IPS DF 4.7 (cell line): ENCODE data around the gene ILF2.
"Not testable (repeated sequence)": the region's sequence is repeated elsewhere in the genome, so short reads cannot be mapped to it uniquely, and the experiment has no call there.

Source experiments
- DNase-seq: peaks from one replicate; pipeline ENCODE4 v3.0.0-alpha.2; 2013; ENCODE audit warnings: low spot score; ENCODE audit errors: extremely low read depth

Gene ILF2

DNA sequence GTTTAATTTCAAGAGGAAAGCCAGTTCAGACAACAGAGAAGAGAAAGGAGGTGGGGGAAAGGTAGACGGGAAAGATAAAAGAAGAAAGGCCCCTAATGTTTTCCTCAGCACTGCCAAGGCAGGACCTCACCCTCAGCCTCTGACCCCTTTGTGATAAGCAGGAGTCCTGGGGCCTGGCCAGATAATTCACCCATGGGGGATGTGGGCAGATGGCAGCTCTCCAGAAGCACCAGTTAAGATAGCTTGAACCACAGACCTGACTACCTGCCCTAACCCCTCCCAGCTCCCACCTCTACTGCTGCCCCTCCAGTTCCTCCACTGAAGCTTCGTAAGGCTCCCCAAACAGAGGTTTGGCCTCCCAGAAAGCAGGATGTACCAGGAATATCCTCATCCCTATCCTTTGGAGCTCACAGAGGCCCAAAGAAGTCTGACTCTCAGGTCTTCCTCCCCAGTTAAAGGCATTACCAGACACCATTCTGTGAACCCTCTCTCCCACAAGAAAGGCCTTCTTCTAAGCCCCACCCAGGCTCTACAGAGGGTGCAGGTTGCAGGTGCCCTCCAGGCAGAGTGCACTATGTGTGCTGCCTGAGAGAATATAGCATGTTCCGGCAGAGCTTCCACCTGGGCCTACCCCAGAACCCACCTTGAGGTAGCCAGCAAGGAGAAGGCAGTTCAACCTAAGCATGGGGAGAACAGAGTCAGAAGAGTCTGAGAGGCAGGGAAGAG lies 21.5 kb downstream of the ILF2 start:
- no peak for DNase-seq

DNA sequence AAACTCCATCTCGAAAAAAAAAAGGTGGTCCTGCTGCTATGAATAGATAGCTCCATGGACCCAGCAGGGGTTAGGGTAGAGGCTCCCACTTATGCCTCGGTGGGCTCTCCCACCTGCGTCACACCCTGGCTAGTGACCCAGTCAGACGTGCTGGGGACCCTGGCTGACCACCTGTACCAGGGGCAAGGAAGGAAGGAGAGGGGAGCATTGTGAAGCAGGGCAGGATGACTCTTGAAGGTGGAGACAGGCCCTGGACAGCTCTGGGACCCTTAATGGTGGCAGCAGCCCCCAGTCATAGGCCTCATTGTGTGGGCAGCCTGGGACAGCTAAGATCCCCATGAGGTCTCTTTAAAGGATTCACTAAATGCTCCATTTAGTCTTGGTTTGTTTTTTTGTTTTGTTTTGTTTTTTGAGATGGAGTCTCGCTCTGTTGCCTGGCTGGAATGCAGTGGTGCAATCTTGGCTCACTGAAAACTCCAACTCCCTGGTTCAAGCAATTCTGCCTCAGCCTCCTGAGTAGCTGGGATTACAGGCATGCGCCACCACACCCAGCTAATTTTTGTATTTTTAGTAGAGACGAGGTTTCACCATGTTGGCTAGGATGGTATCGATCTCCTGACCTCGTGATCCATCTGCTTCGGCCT lies 22.7 kb downstream of the ILF2 start:
- DNase-seq, result no peak

DNA sequence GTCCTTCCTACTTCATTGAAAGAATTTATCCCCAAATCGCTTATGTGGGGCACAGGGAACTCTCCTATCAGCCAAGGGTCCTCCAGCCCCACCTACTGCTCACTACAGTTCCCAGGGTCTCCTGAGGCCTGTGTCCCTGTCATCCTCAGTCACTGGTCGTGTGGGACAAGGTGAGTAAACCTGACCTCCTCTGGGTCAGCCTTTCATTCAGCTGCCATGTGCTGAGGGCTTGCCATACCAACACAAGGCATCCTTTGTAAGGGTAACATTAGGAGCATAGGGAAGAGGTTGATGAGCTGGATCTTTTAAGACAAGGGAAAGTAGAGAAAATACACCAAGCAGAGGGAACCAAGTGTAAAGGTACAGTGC lies 23.5 kb downstream of the ILF2 start:
- DNase-seq, result no peak

DNA sequence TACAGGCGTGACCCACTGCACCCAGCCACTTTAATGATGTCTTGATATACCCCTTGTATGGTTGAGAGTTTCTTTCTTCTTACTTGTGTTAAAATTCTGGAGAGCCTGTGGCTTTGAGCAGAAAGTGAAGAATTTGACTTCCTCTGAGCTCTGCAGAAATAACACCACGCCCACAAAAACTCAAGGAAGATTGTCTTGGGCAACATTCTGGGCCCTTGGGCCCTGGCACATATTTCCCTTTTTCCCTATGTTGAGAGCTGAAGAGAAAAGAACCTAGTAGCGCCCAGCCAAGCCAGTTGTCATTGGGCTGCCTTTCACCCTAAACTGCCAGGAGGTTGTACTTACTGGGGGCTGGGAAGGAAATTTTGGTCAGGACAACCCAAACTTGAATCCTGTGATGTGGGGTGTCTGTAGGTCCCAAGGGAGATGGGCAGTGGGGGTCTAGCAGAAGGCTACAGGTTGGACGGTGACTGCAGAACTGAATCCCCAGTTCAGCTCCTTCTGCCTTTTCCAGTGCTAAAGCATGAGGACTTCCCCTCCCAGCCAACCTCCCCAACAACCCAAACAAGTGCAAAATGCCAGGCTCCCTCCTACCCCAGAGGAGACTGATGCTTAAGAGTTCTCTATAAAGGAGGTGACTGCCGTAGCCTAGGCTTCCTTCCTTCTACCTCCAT lies 24.0 kb downstream of the ILF2 start:
- DNase-seq, result no peak

DNA sequence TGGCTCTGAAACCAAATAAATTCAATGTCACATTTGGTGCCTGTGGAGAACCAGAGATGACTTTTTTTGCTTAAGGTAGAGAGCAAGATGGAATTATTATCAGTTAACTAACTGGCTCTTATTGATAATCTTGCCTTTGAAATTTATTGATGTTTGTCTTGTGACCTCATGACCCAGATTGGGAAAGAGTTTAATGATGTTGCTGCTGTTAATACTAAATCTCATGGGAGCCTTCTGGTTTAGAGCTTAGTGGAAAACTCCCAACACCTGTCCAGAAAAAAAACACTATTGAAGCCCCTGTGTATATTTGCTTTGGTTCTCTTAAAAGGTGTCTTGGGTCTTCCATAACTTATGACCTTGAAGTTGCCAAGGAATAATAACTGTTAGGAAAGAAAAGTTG lies 27.0 kb downstream of the ILF2 start:
- no peak for DNase-seq

DNA sequence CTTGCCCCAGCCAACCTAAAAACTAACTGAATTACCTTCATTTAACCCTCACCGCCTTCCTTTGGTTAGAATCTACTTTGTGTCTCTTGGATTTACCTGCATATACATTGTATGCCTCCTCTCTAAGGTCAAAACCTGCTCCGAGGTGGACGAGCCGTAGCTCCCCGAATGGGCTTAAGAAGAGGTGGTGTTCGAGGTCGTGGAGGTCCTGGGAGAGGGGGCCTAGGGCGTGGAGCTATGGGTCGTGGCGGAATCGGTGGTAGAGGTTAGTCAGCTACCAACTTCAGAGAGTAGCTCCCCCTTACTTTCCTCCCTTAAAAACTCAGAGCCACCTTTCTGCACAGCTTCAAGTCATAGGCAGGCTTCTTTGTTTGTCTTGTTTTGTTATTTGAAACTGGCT lies 27.7 kb downstream of the ILF2 start:
- DNase-seq, result no peak

DNA sequence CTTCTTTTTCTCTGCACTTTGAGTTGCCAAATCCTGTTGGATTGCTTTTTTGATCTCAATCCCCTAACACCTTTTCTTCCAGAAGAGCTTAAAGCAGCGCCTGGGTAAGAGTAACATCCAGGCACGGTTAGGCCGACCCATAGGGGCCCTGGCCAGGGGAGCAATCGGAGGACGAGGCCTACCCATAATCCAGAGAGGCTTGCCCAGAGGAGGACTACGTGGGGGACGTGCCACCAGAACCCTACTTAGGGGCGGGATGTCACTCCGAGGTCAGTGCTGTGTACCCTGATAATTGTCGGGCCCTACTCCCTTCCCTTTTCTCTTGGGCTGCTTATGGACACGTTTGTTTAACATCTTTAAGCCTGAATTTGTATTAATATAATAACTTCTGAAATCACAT lies 28.6 kb downstream of the ILF2 start:
- DNase-seq, result no peak

DNA sequence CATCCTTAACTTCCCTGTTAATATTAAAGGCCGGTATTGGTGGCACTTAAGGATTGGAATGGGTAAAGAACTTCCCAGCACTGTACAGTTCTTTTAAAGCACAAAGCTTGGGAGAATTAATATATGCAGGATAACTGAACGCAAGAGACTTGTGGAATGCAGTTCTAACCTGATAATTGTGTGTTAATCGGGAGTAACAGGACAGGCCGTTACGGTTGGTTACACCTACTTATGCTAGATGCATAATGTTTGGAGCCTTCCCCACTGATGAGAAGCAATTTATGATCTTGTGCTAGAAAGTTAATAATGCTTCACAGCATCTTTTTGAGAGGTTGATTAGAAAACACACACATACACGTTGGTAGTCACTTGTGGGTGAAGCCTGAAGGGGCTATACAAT lies 29.9 kb downstream of the ILF2 start:
- no peak for DNase-seq

DNA sequence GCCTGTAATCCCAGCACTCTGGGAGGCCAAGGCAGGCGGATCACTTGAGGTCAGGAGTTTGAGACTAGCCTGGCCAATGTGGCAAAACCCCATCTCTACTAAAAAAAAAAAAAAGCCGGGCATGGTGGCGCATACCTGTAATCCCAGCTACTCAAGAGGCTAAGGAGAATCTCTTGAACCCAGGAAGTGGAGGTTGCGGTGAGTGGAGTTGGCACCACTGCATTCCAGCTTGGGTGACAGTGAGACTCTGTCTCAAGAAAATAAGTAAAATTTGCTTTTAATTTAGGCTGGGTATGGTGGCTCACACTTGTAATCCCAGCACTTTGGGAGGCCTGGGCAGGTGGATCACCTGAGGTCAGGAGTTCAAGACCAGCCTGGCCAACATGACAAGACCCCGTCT lies 30.6 kb downstream of the ILF2 start:
- not testable (repeated sequence) for DNase-seq

DNA sequence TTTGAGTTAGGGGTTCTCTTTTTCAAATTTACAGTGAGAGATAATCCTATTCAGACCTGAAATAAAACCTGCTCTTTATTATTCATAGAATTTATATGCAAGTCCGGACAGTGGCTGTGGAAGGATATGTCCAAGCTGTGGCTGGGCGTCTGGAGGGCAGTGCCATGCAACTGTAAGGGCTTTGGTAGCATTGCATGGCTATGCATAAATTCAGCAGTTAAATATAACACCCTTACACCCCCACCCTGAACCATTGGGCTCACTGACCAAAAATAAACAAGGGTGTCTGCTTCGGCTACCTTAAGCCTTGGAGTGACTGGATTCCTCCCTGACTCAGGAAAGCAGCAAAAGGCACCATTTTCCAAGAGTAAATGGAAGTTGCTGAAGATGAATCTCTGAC lies 31.5 kb downstream of the ILF2 start:
- DNase-seq, result no peak

DNA sequence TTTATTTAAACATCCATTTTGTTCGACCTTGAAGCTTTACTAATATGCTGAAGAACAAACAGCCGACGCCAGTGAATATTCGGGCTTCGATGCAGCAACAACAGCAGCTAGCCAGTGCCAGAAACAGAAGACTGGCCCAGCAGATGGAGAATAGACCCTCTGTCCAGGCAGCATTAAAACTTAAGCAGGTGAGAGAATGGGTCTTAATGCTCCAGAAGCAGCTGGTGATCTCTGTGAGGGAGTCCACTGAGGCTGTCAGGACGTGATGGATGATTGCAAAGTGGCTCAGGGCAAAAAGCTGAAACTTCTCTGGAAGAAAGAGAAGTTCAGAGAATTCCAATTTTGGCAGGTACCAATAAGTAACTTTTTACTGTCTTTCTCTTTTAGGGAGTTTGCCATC lies 32.5 kb downstream of the ILF2 start:
- no peak for DNase-seq

DNA sequence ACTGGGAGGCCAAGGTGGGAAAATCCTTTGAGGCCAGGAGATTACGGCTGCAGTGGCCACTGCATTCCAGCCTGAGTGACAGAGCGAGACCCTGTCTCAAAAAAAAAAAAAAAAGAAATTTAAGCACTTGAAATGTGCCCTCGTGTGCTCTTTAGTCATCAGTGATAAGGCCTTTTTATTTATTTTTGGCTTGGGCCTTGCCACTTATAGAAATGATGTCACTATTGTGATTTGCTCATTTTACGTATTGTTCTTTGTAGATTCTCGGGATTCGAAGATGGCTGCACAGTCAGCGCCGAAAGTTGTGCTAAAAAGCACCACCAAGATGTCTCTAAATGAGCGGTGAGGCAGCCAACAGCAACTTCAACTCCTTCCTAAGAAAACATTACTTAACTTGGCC lies 34.5 kb downstream of the ILF2 start:
- DNase-seq, result no peak

DNA sequence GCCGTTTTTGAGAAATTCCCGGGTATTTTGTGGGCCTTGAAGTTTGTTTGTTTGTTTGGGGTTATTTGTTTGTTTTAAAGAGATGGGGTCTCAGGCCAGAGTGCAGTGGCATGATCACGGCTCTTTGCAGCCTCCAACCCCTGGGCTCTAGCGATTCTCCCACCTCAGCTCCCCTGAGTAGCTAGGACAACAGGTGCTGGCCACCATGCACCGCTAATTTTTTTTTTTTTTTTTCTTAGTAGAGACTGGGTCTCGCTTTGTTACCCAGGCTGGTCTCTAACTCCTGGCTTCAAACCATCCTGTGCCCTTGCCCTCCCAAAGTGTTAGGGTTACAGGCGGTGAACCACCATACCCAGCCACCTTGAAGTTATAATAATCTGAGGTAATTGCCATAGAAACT lies 34.9 kb downstream of the ILF2 start:
- no peak for DNase-seq

DNA sequence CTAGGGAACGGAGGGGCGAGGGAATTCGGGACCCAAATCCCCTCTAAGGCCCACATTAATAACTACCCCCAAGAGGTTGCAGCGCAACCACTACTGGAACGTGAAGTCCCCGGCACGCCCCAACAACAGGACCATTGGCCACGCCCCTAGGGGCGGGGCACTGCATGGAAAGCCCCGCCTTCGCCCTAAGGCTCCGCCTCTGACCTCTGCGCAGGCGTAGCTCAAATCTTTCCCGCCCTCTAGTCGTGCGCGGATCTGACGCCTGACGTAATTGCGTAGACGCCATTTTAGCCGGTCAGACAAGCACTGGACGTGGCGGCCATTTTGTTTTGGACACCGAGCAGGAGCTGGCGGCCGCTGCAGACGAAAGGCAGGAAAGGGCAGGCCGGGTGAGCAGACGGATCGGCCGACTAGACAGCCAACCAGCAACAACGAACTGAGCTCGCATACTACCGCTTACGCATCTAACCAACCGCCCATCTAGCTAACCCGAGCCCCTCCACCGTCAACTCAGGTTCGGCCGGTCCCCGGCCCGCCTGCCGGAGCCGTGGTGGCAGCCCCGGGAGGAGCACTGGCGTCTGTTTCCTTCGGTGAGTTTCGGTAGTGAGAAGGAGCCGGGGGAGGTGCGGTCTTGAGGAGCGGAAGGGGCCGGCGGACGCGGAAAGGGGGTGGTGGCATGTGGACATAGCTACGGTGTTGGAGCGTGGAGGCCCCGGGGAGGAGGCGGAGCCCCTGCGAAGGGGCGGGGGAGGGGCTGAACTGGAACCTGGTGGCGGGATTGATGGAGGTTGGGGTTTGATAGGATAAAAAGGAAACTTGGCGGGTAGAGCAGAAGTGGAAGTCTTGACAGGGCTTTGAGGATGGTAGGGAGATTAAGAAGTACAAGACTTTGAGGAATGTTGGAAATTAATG lies 36.8 kb downstream of the ILF2 start, which contains the start of gene CHTOP:
CHTOP (plus strand) TSS at position 313 of the 912 bp plus-strand sequence. CDS start 2,523 bp downstream, outside the sequence.
- peak; percentile 96 for DNase-seq

DNA sequence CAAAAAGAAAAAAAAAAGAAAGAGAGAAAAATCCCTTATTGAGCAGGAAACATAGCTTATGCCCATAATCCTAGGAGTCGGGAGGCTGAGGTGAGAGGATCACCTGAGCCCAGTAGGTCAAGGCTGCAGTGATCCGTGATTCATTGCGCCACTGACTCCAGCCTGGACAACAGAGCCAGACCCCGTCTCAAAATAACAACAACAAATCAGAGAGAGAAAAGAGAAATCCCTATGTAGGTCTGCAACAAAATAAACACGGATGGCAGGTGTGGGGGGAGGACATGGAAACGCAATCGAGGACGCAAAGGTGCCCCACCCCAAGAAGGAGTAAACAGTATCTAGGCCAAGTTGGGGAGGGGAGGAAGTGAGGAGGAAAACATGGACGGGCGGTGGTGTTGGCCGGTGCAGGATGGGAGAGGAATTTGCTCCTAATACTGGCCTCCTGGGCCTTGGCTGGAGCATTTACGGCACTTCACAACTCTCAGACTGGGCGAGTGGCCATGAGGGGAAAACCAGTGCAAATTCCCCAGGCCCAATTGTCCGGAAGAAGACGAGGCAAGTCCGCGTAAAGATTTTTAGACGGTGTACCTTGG lies 37.5 kb downstream of the ILF2 start:
- DNase-seq, result no peak

DNA sequence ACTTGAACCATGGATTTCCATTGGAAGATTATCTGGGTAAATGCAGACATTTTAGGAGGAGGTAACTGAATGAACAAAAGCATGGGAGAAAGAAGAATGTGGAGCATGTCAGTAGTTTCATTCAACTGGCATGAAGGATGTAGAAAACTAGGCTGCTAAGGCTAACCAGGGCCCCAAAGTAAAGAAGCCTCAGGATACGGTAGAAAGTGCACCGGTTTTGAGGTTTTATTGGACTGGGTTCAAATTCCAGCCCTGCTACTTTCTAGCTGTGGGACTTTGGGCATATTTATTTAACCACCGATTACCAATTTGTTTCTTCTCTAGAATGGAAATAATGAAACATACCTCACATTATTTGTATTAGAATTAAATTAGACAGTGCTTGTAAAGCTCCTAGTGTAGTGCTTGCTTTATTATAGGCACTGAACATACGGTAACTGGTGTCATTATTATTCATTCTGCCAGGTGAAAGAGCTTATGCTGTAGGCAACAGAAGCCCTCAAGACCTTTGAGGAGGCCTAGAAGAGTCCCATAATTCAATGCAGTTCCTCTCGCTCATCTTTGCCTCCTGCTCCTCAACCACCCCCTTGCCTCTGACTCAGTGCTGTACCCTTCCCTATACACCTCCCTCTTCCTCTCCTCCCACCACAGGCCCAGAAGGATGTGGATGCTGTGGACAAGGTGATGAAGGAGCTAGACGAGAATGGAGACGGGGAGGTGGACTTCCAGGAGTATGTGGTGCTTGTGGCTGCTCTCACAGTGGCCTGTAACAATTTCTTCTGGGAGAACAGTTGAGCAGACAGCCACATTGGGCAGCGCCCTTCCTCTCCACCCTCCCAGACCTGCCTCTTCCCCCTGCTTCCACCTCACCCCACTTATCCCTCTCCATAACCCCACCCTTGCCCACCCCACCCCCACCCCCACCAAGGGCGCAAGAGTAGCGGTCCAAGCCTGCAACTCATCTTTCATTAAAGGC lies 39.5 kb downstream of the ILF2 start:
- no peak for DNase-seq

DNA sequence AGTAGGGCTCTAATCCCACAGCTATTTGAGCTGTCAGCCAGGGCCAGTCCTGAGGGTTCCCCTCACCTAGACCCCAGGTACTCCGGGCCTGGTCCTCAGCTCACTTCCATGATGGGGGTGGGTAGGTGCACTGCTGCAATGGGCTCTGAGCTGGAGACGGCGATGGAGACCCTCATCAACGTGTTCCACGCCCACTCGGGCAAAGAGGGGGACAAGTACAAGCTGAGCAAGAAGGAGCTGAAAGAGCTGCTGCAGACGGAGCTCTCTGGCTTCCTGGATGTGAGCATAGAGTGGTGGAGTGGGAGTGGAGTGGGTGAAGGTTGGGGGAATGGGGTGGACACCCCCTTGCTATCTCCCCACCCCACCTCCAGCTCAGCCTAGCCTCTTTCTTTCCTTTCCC lies 40.4 kb downstream of the ILF2 start:
- DNase-seq, result no peak

DNA sequence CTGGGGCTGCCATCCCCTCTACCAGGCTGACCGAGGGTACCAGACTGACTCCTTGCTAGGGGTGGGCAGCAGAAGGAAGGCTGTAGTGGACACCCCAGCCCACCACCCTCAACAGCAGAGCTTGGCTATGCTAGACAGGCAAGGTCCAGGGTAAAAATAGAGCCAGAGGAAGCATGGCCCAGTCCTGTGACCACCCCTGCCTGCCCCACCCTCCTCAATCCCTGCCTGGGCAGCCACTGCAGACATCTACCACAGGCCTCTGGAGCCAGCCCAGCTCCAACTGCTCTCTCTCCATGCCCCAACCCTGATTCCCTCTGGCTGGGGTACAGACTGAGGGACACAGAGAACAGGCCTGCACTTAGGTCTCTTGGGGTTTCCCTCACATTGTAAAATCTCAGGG lies 40.8 kb downstream of the ILF2 start:
- DNase-seq, result no peak

DNA sequence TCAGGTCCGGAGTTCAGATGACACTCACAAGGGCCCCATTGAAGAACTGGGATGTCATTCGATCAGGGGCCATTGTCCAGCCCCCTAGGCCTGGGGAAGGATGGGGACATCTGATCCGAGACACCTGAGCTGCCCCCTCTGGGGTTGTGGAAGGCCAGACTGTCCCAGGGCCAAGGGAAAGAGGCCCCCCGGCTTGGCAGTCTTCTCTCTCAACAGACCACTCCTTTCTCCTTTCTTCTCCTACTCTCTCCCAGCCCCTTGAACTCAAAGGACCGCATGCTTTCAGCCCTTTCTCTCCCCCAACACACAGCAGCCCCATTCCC lies 41.5 kb downstream of the ILF2 start:
- DNase-seq, result no peak

DNA sequence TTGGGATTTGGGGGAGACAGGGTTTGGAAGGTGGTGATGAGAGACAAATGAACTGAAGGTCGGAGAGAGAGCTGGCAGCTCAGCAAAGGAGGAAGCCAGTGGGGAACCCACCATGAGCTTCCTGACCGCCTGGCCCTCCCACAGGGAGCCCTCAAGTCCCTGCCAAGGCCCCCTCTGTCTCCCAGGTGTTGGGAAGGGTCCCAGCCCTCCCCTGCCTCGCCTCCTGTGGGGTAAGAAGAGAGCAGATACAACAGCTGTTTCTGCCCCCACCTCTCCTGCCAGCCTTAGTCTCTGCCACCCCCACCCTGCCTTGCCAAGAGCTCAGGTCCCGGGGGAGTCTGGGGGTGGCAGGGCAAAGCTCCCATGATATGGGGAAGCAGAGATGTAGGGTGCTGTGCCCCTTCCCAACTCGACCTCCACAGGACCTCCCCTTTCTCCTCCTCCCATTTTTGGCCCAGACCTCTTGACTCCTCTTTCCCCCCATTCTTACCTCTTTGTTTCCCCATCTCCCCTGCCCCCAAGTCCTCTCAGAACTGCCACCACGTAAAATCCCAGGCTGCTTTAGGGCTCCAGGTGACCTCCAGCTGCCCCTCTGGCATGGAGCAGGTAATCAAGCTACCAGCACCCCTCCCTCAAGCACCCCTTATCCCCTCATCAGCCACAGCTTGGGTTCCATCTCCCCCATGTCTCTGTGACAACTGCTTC lies 42.0 kb downstream of the ILF2 start:
- DNase-seq, result no peak
